Activated CD4-positive, alpha-beta T cell treated with anti-CD3 and anti-CD28 coated beads, Interleukin-2, amount 50 U/mL, for 16 hours (primary cell): ENCODE data around the gene DELE1.

ENCODE experiments used
- DNase-seq: peaks from one replicate; pipeline ENCODE4 v3.0.0-alpha.2; 2020

The DELE1 gene, protein sequence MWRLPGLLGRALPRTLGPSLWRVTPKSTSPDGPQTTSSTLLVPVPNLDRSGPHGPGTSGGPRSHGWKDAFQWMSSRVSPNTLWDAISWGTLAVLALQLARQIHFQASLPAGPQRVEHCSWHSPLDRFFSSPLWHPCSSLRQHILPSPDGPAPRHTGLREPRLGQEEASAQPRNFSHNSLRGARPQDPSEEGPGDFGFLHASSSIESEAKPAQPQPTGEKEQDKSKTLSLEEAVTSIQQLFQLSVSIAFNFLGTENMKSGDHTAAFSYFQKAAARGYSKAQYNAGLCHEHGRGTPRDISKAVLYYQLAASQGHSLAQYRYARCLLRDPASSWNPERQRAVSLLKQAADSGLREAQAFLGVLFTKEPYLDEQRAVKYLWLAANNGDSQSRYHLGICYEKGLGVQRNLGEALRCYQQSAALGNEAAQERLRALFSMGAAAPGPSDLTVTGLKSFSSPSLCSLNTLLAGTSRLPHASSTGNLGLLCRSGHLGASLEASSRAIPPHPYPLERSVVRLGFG

GRCh38 chr5:141923448-141924313 is at the start of gene DELE1:
Gene DELE1 (plus strand): TSS chr5:141923871. CDS start chr5:141923942, 71 bp downstream.
- peak; percentile 95 for DNase-seq

GRCh38 chr5:141873933-141874261 is 49.8 kb upstream of the DELE1 start:
- DNase-seq = no peak

- no peak for DNase-seq
Measured at GRCh38 chr5:141874262-141874964, 49.3 kb upstream of the DELE1 start.

DNA sequence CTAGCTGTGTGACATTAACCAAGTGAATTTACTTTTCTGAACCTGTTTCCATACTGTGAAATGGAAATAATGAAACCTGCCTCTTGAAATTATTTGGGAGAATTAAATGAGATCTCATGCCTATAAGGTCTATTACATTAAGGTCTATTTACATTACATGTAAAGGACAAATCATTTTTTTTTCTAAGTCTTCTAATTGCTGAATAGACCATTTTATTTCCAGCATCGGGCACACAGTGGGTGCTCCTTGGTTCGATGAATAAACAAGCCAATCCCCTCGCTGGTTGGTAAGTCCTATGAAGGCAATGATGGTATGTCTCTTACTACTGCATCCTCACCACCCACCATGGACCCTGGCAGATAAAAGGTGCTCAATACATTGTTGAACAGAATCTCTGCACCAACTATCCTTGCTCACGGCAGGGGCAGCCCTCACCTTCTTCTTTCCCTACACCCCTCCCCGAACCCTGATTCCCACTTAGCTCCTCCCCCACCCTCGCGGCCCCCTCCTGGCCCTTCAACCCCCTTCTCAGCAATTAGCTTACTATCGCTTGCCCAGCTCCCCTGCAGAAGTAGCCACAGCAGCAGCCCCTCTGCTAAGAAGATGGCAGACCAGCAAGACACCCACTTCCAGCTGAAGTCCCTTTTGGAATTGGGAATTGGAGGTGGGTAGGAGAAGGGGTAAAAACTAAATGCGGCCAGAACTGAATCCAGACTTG is 48.5 kb upstream of the DELE1 start:
- no peak for DNase-seq

GRCh38 chr5:141875795-141876627 is 47.7 kb upstream of the DELE1 start:
- DNase-seq = no peak

- DNase-seq = no peak
Measured at GRCh38 chr5:141876628-141877355, 46.9 kb upstream of the DELE1 start.

- DNase-seq = no peak
Measured at GRCh38 chr5:141877356-141878185, 46.1 kb upstream of the DELE1 start.

- DNase-seq = no peak
Measured at GRCh38 chr5:141878186-141878710, 45.4 kb upstream of the DELE1 start, which contains the start of gene PCDH1. Gene PCDH1 (minus strand): TSS chr5:141878410. CDS start chr5:141878262, 148 bp downstream.

- DNase-seq = peak; percentile 92
Measured at GRCh38 chr5:141878711-141879425, 44.8 kb upstream of the DELE1 start.

DNA sequence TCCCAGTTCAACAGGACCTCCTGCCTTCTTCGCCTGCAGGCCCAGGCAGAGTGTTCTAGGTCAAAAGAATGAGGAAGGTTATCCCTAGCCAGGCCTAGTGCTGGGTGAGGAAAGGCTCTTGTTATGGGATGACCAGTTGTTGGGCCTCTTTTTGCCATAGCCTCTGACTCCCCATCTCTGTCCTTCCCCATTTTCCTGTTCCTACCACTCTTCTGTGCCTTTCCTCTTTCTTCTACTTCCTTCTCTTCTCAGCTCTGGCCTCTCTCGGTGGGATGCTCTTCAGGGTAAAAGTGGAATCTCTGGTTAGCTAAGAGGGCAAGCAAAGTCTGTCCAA is 44.3 kb upstream of the DELE1 start:
- DNase-seq = no peak

- DNase-seq = no peak
Measured at GRCh38 chr5:141879941-141880738, 43.5 kb upstream of the DELE1 start.

DNA sequence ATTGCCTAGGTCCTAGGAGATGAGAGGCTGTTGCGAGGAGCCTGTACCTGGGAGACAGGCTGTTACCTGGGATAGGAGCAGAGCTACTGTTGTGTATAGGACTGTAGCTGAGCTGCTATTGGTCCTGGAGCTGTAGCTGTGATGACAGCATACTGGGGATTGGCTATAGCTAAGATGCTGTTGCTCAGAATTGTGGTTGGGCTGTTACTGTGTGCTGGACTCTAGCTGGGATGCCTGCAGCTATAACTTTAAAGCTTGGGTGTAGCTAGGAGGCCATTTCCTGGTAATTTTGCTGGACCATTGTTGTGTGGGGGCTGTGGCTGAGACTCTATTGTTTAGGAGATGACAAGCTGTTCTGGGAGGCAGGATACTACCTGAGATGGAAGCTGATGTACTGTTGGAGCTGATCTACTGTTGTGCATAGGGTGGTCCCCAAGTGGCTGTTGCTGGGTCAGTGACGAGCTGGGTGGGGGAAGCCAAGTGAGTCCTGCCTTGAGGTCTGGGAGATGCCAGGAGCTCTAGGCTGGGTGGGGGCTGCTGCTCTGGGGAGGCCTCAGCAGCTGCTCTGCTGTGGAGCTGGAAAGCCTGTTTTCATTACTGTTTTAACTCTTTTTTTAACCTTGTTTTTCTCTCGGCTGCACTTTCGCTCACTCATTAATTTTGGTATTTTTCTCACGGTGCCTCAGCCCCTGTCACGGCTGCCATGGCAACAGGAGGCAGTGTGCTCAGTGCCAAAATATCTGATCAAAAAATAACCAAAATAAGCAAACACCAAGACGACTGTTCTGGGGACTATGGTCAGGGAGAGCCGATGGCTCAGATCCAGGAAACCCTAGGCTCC is 42.5 kb upstream of the DELE1 start:
- no peak for DNase-seq

DNA sequence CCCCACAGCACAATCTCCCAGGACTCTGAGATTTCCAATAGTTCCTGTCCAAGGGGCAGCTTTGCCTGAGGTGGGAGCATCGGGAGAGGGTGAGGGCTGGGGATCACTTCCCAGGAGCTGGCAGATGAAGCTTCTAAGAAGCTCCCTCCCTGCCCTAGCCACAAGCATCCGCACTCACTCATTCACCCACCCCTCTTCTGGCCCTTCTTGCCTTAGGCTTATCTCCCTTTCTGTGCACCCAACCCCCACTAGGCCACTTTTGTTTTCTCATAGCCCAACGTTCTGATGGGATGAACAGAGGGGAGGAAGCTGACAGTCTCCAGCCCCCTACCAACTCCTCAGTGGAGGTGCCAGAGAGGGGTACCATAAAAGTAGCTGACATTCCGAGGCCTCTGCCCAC is 41.8 kb upstream of the DELE1 start:
- DNase-seq = no peak

- no peak for DNase-seq
Measured at GRCh38 chr5:141882594-141883183, 41.0 kb upstream of the DELE1 start.

GRCh38 chr5:141883184-141883891 is 40.3 kb upstream of the DELE1 start:
- DNase-seq = no peak

GRCh38 chr5:141883892-141884318 is 39.8 kb upstream of the DELE1 start:
- DNase-seq = no peak
